HL-60 (cell line): ENCODE results near the gene LINGO3.

Experiments used
- DNase-seq, 2 experiments: peaks; one replicate each; pipeline ENCODE4 v3.0.0-alpha.2; 2010 to 2020; ENCODE audit warnings: low read depth in 1 of 2, low spot score in 1 of 2
- H3K27ac ChIP-seq: fragments of 250-450 bp; sonication (Bioruptor Pico); replicated peaks from 2 replicates; pipeline ENCODE4 v1.5.1; 2020; ENCODE audit warnings: mild to moderate bottlenecking, moderate library complexity
- H3K27me3 ChIP-seq: fragments of 250-450 bp; sonication (Bioruptor Pico); 2 replicates; pipeline ENCODE4 v1.5.1; 2021; ENCODE audit warnings: mild to moderate bottlenecking, moderate library complexity; ENCODE audit not compliant: insufficient read depth, poor library complexity, severe bottlenecking
- H3K4me3 ChIP-seq: replicated peaks from 2 replicates; pipeline ENCODE4 v1.5.1; 2011; ENCODE audit warnings: mild to moderate bottlenecking, control low read depth, low read length; ENCODE audit not compliant: insufficient read depth
- CTCF ChIP-seq: IDR thresholded peaks from one replicate; pipeline ENCODE4 v1.5.1; 2011; ENCODE audit warnings: low read length, control low read depth, inconsistent platforms; ENCODE audit not compliant: insufficient read depth
- GABPA ChIP-seq: IDR thresholded peaks from 2 replicates; pipeline ENCODE4 v1.6.1; 2012; ENCODE audit warnings: low read depth
- POLR2AphosphoS5 ChIP-seq: IDR thresholded peaks from 2 replicates; pipeline ENCODE4 v1.6.1; 2012; ENCODE audit warnings: low read depth
- REST ChIP-seq: IDR thresholded peaks from 2 replicates; pipeline ENCODE4 v1.6.1; 2012; ENCODE audit warnings: low read depth; ENCODE audit not compliant: insufficient replicate concordance
- SPI1 ChIP-seq: IDR thresholded peaks from 2 replicates; pipeline ENCODE4 v1.6.1; 2012; ENCODE audit warnings: low read depth, mild to moderate bottlenecking, borderline replicate concordance
- long read RNA-seq: library from polyadenylated mRNA; unstranded; transcript quantifications from one replicate; pipeline ENCODE4 v2.0.0, GENCODE V29; 2020

Gene LINGO3
- long read RNA-seq, result 0 reads

GRCh38 chr19:2308114-2308556 lies at the start of gene LINGO3:
Gene LINGO3, minus strand, starts transcription at chr19:2308154. Its CDS starts 16,378 bp downstream, at chr19:2291776.
- no peak for DNase-seq
- Histone ChIP-seq H3K27me3 (peaks cover 23% of the 10 kb centered on the region), H3K4me3 (peak within 1 kb of the TSS; percentile 26), H3K27ac (no peak within 1 kb of the TSS)
- TF ChIP-seq POLR2AphosphoS5 (no peak), CTCF (no peak), SPI1 (no peak), REST (no peak), GABPA (no peak)

- Histone ChIP-seq H3K27ac (no peak overlapping the region), H3K27me3 (peaks cover 17% of the 10 kb centered on the region), H3K4me3 (no peak overlapping the region)
- TF ChIP-seq GABPA (no peak), POLR2AphosphoS5 (no peak), REST (no peak), CTCF (no peak), SPI1 (no peak)
- DNase-seq, result no peak
Observed at GRCh38 chr19:2356036-2356646, 48.2 kb upstream of the LINGO3 start.

- DNase-seq, result no peak
- Histone ChIP-seq H3K27me3 (peaks cover 12% of the 10 kb centered on the region), H3K27ac (no peak overlapping the region), H3K4me3 (no peak overlapping the region)
- TF ChIP-seq CTCF (no peak), SPI1 (no peak), REST (no peak), POLR2AphosphoS5 (no peak), GABPA (no peak)
Observed at GRCh38 chr19:2355168-2356035, 47.4 kb upstream of the LINGO3 start.
